Spinal cord (tissue), 10 donors: ENCODE measurements around the gene KIAA0753. TPM values are rescaled to one million over a fixed set of nuclear protein-coding genes. Genes with fewer than 3 reads are reported as not detected.

Source experiments
- DNase-seq, 6 donors: peaks; one replicate each; pipeline versions ENCODE4 v3.0.0 to v3.0.0-alpha.2; 2013 to 2015; ENCODE audit warnings: low spot score in 6 of 6, low read depth in 4 of 6
- H3K27ac ChIP-seq: one replicate; pipeline ENCODE4 v1.5.1; 2013; ENCODE audit warnings: low read depth, low read length, control low read depth
- H3K27me3 ChIP-seq: one replicate; pipeline ENCODE4 v1.6.1; 2013; ENCODE audit warnings: low read length; ENCODE audit not compliant: control insufficient read depth, insufficient read depth
- H3K36me3 ChIP-seq: one replicate; pipeline ENCODE4 v1.6.1; 2013; ENCODE audit warnings: low read length; ENCODE audit not compliant: control insufficient read depth, insufficient read depth
- H3K4me1 ChIP-seq: one replicate; pipeline ENCODE4 v1.6.1; 2013; ENCODE audit warnings: low read length; ENCODE audit not compliant: control insufficient read depth, insufficient read depth
- H3K4me3 ChIP-seq: one replicate; pipeline ENCODE4 v1.5.1; 2013; ENCODE audit warnings: low read depth, low read length, control low read depth
- H3K9me3 ChIP-seq: one replicate; pipeline ENCODE4 v1.6.1; 2013; ENCODE audit warnings: low read length; ENCODE audit not compliant: control insufficient read depth, insufficient read depth
- WGBS: methylation state at CpG from one replicate; pipeline ENCODE4 v1.1.5; 2013; ENCODE audit warnings: missing lambda C conversion rate; ENCODE audit not compliant: insufficient coverage; 5-methylcytosine and 5-hydroxymethylcytosine counted together
- polyA plus RNA-seq, 2 donors: library from polyadenylated mRNA; unstranded; fragments of 120-200 nt; gene quantifications; one replicate each; pipeline ENCODE4 v1.2.1, GENCODE V29; 2013; ENCODE audit not compliant: insufficient read length in 2 of 2
- total RNA-seq, 2 donors: library from RNA; depleted of rRNA in 1 of 2; stranded (reverse); fragments of 120-200 nt in 1 of 2; fragments of >200 nt in 1 of 2; gene quantifications; one replicate each; pipeline versions ENCODE4 v1.2.3 to v1.2.4, GENCODE V29; 2013 to 2014
- donor health status: healthy.

KIAA0753 gene
- total and polyA plus RNA-seq, 4 donors, result 19.0 to 28.0 (median 23.5) TPM

DNA sequence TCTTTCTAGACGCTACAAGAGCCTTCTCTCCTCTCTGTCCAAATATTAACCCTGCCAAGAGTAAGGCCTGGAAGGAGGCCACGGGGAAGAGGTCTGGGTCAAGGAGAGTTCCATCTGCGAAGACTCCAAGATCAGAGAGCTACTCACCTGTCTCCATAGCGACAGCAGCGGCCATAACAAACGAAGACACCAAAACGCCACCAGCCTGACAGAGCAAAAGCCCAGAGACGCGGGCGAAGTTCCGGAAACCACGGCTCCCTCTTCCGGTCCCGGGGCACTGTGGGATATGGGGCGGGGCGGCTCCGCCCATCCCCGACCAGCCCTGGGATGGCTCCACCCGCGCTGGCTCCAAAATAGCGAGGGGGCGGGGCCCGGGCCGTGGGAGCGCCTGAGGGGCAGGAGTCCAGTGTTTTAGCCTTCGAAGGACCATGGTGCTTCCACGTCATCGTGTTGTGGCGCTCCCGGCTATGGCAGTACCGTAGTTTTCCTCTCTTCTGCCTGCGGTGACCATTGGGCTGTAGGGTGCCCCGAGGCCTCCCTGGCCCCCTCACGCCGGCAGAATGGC lies 10.9 kb upstream of the KIAA0753 start, which contains the start of the genes C17orf100 and MED31:
C17orf100 (plus strand) TSS at position 409 of the 565 bp plus-strand sequence; CDS start at position 561, 152 bp downstream.
MED31 (minus strand) TSS at position 252 of the 565 bp plus-strand sequence; CDS start at position 175, 77 bp downstream.
- H3K4me1 ChIP-seq, result peaks cover 33% of the 10 kb centered on the region
- DNase-seq, result peak; percentile 79 to 97 (median 86)
- H3K36me3 ChIP-seq, result peaks cover 6% of the 10 kb centered on the region
- peak within 1 kb of the TSS; percentile 82 for H3K27ac ChIP-seq
- peaks cover 24% of the 10 kb centered on the region for H3K27me3 ChIP-seq
- WGBS, result under 1% methylated on average over 34 of the region's 35 CpGs
- no peaks in the 10 kb centered on the region for H3K9me3 ChIP-seq
- peak within 1 kb of the TSS; percentile 92 for H3K4me3 ChIP-seq

GRCh38 chr17:6648181-6648580 lies 7.7 kb upstream of the KIAA0753 start:
- H3K4me3 ChIP-seq, result no peak overlapping the region
- peaks cover 4% of the 10 kb centered on the region for H3K27me3 ChIP-seq
- H3K4me1 ChIP-seq, result peaks cover 12% of the 10 kb centered on the region
- no peak for DNase-seq
- peaks cover 9% of the 10 kb centered on the region for H3K36me3 ChIP-seq
- no peaks in the 10 kb centered on the region for H3K9me3 ChIP-seq
- no peak overlapping the region for H3K27ac ChIP-seq

GRCh38 chr17:6643451-6644125 lies 3.1 kb upstream of the KIAA0753 start:
- Histone ChIP-seq H3K27me3 (no peaks in the 10 kb centered on the region), H3K36me3 (peaks cover 12% of the 10 kb centered on the region), H3K9me3 (no peaks in the 10 kb centered on the region), H3K4me3 (no peak overlapping the region), H3K4me1 (peaks cover 20% of the 10 kb centered on the region), H3K27ac (no peak overlapping the region)
- WGBS, result no CpG with 5 or more reads among the region's 5 CpGs
- DNase-seq, result no peak

DNA sequence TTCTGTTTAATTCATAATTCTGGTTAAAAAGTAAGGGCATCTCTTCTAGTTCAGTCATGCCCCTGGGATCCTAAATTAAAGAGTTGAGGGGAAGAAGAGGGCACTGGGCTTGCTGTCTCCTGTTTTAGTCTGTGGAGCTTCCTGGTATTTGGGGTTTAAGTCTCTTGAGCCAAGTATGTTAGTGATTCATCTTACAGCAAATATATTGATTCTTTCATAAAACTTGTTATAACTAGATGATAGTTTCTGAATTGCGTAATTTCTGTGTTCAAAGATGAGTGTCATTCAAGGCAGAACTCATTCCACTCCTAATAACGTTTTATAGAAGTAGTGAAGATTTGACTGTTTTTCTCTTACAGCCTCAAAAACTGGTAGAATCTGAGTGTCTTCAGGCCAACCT lies 2.1 kb upstream of the KIAA0753 start:
- no peaks in the 10 kb centered on the region for H3K9me3 ChIP-seq
- no CpG with 5 or more reads among the region's 2 CpGs for WGBS
- H3K36me3 ChIP-seq, result peaks cover 21% of the 10 kb centered on the region
- no peak overlapping the region for H3K27ac ChIP-seq
- no peak overlapping the region for H3K4me3 ChIP-seq
- DNase-seq, result no peak
- H3K4me1 ChIP-seq, result peaks cover 29% of the 10 kb centered on the region
- H3K27me3 ChIP-seq, result no peaks in the 10 kb centered on the region

DNA sequence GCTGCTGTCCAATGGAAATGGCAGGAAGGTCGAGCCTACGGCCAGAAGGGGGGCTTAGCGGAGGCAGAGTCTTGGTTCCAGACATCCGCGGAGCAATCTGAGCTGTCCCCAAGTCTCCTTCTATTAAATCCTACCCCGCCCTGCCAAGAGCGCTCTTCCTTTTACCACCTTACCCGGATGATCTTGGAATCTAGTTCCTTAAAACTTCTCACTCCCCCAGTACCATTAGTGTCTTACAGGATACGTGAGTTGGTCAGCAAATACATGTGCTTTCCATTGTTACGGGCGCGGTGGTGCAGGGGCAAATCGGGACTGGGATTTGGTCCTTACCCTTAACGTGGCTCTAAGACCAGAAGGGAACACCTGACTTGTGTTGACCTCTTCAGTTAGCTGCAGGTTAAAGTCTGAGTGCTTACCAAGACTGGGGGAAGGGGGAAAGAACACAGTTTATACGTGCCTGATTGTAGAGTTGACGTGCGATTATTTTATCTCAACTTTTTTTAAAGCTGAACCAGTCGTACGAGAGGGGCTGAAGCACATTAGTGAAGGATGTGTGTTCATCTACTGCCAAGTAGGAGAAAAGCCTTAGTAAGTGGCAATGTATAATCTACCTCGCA lies 844 bp upstream of the KIAA0753 start:
- Histone ChIP-seq H3K27me3 (no peaks in the 10 kb centered on the region), H3K36me3 (peaks cover 29% of the 10 kb centered on the region), H3K4me1 (peaks cover 35% of the 10 kb centered on the region), H3K4me3 (peak overlapping the region; percentile 88), H3K9me3 (no peaks in the 10 kb centered on the region), H3K27ac (peak overlapping the region; percentile 94)
- 6% methylated on average over 18 of the region's 20 CpGs for WGBS
- DNase-seq, result no peak

DNA sequence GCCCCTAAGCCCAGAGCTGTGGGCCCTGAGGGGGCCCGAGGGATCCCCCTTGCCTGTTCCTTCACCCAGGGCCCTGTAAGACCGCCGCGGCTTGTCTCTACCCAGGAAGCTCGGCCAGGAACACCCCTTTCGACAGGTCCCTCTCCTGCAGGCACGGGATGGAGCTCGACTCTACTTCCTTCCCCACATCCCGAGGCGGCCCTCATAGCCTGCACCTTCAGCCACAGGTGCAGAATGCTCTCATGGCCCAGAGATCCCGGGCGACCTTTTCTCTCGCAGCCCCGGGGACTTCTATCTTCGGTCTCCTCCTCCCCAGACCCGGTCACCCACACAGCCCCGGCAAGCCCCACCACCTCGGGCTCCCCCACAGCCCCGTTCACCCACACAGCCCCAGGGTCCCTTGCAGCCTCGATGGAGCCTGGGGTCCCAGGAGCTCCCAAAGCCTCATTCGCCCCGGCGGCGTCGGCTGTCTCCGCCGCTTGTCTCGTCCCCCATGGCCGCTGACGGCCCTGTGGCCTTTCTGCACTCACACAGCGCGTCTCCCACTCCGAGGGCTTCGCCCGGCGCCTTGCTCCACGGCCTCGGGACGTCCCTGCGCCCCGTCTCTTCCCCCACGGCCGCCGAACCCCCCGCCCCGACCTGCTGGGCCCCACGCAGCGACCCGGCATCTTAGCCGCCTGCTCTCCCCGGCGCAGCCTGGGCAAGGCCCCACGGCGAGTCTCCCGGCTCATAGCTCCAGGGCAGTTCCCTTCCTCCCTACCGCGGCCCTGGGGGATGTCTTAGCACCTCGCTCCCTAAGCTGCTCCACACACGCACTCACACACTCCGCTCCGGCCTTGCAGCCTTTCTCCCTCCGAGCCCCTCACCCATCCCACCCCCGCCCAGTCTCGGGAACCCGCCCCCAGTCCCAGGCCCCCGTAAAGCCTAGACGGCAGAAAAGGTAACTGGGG lies 650 bp downstream of the KIAA0753 start:
- no peaks in the 10 kb centered on the region for H3K27me3 ChIP-seq
- peak overlapping the region; percentile 88 for H3K4me3 ChIP-seq
- H3K4me1 ChIP-seq, result peaks cover 35% of the 10 kb centered on the region
- peaks cover 29% of the 10 kb centered on the region for H3K36me3 ChIP-seq
- no peaks in the 10 kb centered on the region for H3K9me3 ChIP-seq
- DNase-seq, result no peak
- peak overlapping the region; percentile 94 for H3K27ac ChIP-seq
- under 1% methylated on average over 62 of the region's 67 CpGs for WGBS

GRCh38 chr17:6639014-6639585 lies 1.4 kb downstream of the KIAA0753 start:
- no peaks in the 10 kb centered on the region for H3K9me3 ChIP-seq
- H3K36me3 ChIP-seq, result peaks cover 31% of the 10 kb centered on the region
- peak overlapping the region; percentile 88 for H3K4me3 ChIP-seq
- H3K4me1 ChIP-seq, result peaks cover 35% of the 10 kb centered on the region
- WGBS, result 52% methylated on average over 13 of the region's 15 CpGs
- DNase-seq, result no peak
- no peak overlapping the region for H3K27ac ChIP-seq
- no peaks in the 10 kb centered on the region for H3K27me3 ChIP-seq

DNA sequence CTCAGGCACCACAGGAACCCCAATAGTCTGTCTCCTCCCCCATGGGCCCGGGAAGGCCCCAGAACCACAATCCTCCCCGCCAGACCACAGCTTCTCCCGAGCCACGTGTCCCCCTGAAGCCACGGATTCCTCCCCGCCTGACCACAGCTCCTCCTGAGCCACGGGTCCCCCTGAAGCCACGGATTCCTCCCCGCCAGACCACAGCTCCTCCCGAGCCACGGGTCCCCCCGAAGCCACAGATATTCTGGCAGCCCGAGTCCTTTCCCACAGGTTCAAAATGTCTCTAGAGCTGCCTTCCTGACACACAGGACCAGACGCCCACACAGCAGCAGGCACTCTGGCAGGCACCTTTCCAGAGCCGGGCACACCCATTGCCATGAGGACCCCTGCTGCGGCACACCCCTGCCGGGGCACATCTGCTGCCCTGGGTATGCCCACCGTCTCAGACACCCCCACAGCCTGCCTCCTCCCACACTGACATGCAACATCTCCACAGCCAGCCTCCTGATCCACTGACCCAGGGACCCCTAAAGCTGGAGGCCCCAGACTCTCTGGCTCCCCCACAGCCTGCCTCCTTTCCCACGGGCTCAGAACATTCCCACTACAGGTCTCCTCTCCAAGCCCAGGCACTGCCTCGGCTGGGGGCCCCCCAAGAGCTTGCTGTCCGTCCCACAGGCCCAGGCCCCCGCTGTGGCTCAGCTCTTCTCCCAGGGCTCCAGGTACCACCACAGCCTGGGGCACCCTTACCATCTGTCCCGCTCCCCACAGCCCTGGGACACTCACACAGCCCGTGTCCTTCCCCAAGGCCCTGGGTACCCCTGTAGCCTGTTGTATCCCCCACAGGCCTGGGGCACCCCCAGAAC lies 2.2 kb downstream of the KIAA0753 start:
- 87% methylated on average over 24 of the region's 24 CpGs for WGBS
- Histone ChIP-seq H3K4me1 (peaks cover 35% of the 10 kb centered on the region), H3K36me3 (peaks cover 30% of the 10 kb centered on the region), H3K27me3 (no peaks in the 10 kb centered on the region), H3K27ac (no peak overlapping the region), H3K4me3 (no peak overlapping the region), H3K9me3 (no peaks in the 10 kb centered on the region)
- DNase-seq, result no peak
